Ovary (tissue), 3 donors: Measurements from ENCODE around the gene RAPGEF4.

Source experiments
- CTCF ChIP-seq, 3 donors: fragments of 450-650 bp in 2 of 3; fragments of 200-600 bp in 1 of 3; IDR thresholded peaks; one replicate each; pipeline versions ENCODE4 v1.5.1 to v1.8.0; 2016 to 2022; ENCODE audit warnings: antibody characterized with exemption in 3 of 3, mild to moderate bottlenecking in 1 of 3
- POLR2A ChIP-seq: fragments of 450-650 bp; IDR thresholded peaks from one replicate; pipeline ENCODE4 v1.6.1; 2017; ENCODE audit warnings: antibody characterized with exemption, mild to moderate bottlenecking, moderate library complexity
- donor health status: DM: no; HTN: no; CAD: no.

- TF ChIP-seq CTCF (IDR thresholded peaks at IDR 0.05): no peak
- no peak for TF ChIP-seq POLR2A
Measured at GRCh38 chr2:173092844-173093402, 357.3 kb downstream of the RAPGEF4 start.
